DOHH2 (cell line): Measurements from ENCODE around the gene CUL9.
A peak's percentile ranks its signal among the peaks of the same experiment; 100 is the strongest.

ENCODE experiments used
- H3F3A ChIP-seq: fragments of 200-600 bp; sonication (generic), shearing (Covaris generic); 2 replicates; pipeline ENCODE4 v1.6.0; 2016; ENCODE audit warnings: antibody characterized with exemption, mild to moderate bottlenecking; ENCODE audit not compliant: control insufficient read depth, insufficient read depth
- H3K27ac ChIP-seq: fragments of 200-600 bp; sonication (generic); 2 replicates; pipeline ENCODE4 v1.5.1; 2014; ENCODE audit warnings: low read depth, mild to moderate bottlenecking, low read length, moderate library complexity
- H3K27me3 ChIP-seq: fragments of 200-600 bp; sonication (generic); 2 replicates; pipeline ENCODE4 v1.6.1; 2014; ENCODE audit warnings: mild to moderate bottlenecking, low read length, mixed read lengths; ENCODE audit not compliant: control insufficient read depth
- H3K36me3 ChIP-seq: fragments of 200-600 bp; sonication (generic); 2 replicates; pipeline ENCODE4 v1.6.1; 2014; ENCODE audit warnings: mild to moderate bottlenecking, low read length, moderate library complexity, mixed read lengths; ENCODE audit not compliant: control insufficient read depth
- H3K4me1 ChIP-seq: fragments of 200-600 bp; sonication (generic); 2 replicates; pipeline ENCODE4 v1.6.1; 2014; ENCODE audit warnings: mild to moderate bottlenecking, low read length, mixed read lengths; ENCODE audit not compliant: control insufficient read depth
- H3K4me2 ChIP-seq: fragments of 200-600 bp; sonication (generic); 2 replicates; pipeline ENCODE4 v1.6.0; 2014; ENCODE audit warnings: mild to moderate bottlenecking, low read length, moderate library complexity
- H3K4me3 ChIP-seq: fragments of 200-600 bp; sonication (generic); 2 replicates; pipeline ENCODE4 v1.5.1; 2014; ENCODE audit warnings: mild to moderate bottlenecking, low read length, mixed read lengths
- H3K79me2 ChIP-seq: fragments of 200-600 bp; sonication (generic); 2 replicates; pipeline ENCODE4 v1.6.1; 2014; ENCODE audit warnings: mild to moderate bottlenecking, low read length, mixed read lengths; ENCODE audit not compliant: control insufficient read depth
- H3K9me2 ChIP-seq: fragments of 200-600 bp; sonication (generic); replicated peaks from 2 replicates; pipeline ENCODE4 v1.6.1; 2014; ENCODE audit warnings: mild to moderate bottlenecking, low read length, mixed read lengths; ENCODE audit not compliant: control insufficient read depth
- H3K9me3 ChIP-seq: fragments of 200-600 bp; sonication (generic); 2 replicates; pipeline ENCODE4 v1.6.1; 2014; ENCODE audit warnings: antibody characterized with exemption, low read length, mixed read lengths; ENCODE audit not compliant: control insufficient read depth, insufficient read depth
- H4K20me1 ChIP-seq: fragments of 200-600 bp; sonication (generic); 2 replicates; pipeline ENCODE4 v1.6.0; 2014; ENCODE audit warnings: low read depth, mild to moderate bottlenecking, antibody characterized with exemption, low read length, moderate library complexity; ENCODE audit not compliant: control insufficient read depth, insufficient read depth
- EZH2phosphoT487 ChIP-seq: fragments of 200-600 bp; sonication (generic); IDR thresholded peaks from 2 replicates; pipeline ENCODE4 v1.6.1; 2017; ENCODE audit warnings: borderline replicate concordance, mild to moderate bottlenecking, antibody characterized with exemption, low read length, moderate library complexity, mixed read lengths
- TF ChIP-seq, protein P1 (sequence below): fragments of 200-600 bp; sonication (generic); IDR thresholded peaks from one replicate; pipeline ENCODE4 v1.5.1; 2014; ENCODE audit warnings: antibody characterized with exemption, mild to moderate bottlenecking, low read depth, low read length; ENCODE audit not compliant: poor library complexity, severe bottlenecking

CUL9 gene

DNA sequence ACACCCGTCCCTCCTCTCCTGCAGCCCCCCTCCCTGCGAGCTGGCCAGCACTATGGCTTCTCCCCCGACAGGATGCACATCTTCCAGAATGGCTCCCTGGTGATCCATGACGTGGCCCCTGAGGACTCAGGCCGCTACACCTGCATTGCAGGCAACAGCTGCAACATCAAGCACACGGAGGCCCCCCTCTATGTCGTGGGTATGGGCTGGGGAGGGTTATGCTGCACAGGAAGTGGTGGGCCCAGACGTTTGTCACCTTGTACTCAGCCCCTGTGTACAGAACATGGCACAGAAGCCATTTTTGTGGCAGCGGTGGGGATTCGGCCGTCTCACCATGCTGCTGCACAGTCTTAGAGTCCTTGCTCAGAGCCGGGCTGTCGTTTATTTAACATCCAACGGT, 39.9 kb upstream of the CUL9 start:
- H3K4me2 ChIP-seq = no peak overlapping the region
- H3K4me1 ChIP-seq = peaks cover 14% of the 10 kb centered on the region
- no peak overlapping the region for H3K4me3 ChIP-seq
- H4K20me1 ChIP-seq = no peaks in the 10 kb centered on the region
- H3K79me2 ChIP-seq = no peaks in the 10 kb centered on the region
- H3K27me3 ChIP-seq = peaks cover 5% of the 10 kb centered on the region; the same call in 1 of the 2 replicates
- H3K9me2 ChIP-seq = no peaks in the 10 kb centered on the region
- H3K36me3 ChIP-seq = no peaks in the 10 kb centered on the region
- TF ChIP-seq, protein P1, sequence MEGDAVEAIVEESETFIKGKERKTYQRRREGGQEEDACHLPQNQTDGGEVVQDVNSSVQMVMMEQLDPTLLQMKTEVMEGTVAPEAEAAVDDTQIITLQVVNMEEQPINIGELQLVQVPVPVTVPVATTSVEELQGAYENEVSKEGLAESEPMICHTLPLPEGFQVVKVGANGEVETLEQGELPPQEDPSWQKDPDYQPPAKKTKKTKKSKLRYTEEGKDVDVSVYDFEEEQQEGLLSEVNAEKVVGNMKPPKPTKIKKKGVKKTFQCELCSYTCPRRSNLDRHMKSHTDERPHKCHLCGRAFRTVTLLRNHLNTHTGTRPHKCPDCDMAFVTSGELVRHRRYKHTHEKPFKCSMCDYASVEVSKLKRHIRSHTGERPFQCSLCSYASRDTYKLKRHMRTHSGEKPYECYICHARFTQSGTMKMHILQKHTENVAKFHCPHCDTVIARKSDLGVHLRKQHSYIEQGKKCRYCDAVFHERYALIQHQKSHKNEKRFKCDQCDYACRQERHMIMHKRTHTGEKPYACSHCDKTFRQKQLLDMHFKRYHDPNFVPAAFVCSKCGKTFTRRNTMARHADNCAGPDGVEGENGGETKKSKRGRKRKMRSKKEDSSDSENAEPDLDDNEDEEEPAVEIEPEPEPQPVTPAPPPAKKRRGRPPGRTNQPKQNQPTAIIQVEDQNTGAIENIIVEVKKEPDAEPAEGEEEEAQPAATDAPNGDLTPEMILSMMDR = no peak
- TF ChIP-seq EZH2phosphoT487 = no peak
- H3K27ac ChIP-seq = no peak overlapping the region
- no peaks in the 10 kb centered on the region for H3K9me3 ChIP-seq
- no peaks in the 10 kb centered on the region for H3F3A ChIP-seq

DNA sequence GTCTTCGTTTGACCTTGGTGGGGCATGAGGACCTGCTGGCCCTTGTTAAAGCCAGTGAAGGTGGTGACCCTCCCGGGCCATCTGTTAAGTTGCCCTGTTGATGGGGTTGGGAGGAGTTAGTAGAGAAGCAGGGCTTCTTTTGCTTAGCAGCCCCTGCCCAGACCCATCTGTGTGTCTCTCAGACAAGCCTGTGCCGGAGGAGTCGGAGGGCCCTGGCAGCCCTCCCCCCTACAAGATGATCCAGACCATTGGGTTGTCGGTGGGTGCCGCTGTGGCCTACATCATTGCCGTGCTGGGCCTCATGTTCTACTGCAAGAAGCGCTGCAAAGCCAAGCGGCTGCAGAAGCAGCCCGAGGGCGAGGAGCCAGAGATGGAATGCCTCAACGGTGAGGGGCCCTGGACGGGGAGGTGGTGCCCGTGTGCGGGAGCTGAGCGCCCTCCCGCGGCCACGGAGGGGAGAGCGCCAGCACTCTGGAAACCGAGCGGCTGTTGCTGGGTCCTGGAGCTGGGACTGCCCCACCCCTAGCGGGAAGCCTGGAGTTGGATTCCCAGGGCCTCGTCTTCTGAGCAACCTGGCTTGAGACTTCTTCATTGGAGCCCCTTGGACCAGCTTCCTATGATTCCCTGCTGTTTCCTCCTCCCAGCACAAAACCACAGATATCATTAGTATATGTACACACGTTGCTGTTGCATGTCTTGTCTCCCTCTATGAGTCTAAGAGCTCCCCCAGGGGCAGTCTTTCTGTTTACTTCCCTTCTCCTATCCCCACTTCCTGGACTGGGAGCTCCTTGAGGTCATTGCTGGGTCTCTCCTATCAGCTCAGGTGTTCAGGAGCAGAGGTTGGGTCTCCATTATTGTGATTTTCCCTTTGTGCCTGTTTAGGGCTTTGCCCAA, 38.5 kb upstream of the CUL9 start:
- Histone ChIP-seq H3F3A (no peaks in the 10 kb centered on the region), H3K4me2 (no peak overlapping the region), H4K20me1 (no peaks in the 10 kb centered on the region), H3K27me3 (peaks cover 9% of the 10 kb centered on the region; the same call in 1 of the 2 replicates), H3K79me2 (no peaks in the 10 kb centered on the region), H3K4me1 (peaks cover 14% of the 10 kb centered on the region), H3K9me3 (no peaks in the 10 kb centered on the region), H3K27ac (no peak overlapping the region), H3K36me3 (no peaks in the 10 kb centered on the region), H3K9me2 (no peaks in the 10 kb centered on the region), H3K4me3 (no peak overlapping the region)
- TF ChIP-seq, protein P1 = peak; percentile 95
- no peak for TF ChIP-seq EZH2phosphoT487

DNA sequence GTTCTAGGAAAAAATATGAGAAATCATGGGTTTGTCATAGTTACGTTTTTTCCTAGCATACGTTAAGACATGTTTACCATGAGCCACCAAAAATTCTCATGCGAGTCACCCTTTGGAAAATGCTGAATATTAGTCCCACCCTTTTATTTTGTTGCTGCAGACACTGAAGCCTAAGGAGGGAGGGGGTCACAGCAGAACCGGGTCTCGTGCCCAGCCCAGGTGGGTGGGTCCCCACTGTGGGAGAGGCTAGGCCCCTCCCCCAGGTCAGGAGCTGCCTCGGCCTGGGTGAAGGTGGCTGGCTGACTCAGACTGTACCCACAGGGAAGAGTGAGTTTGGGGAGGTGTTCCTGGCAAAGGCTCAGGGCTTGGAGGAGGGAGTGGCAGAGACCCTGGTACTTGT, 37.1 kb upstream of the CUL9 start:
- Histone ChIP-seq H3K36me3 (no peaks in the 10 kb centered on the region), H4K20me1 (no peaks in the 10 kb centered on the region), H3K79me2 (no peaks in the 10 kb centered on the region), H3K4me3 (no peak overlapping the region), H3F3A (no peaks in the 10 kb centered on the region), H3K9me2 (no peaks in the 10 kb centered on the region), H3K27me3 (peaks cover 9% of the 10 kb centered on the region; the same call in 1 of the 2 replicates), H3K27ac (no peak overlapping the region), H3K4me1 (peaks cover 14% of the 10 kb centered on the region), H3K4me2 (no peak overlapping the region), H3K9me3 (no peaks in the 10 kb centered on the region)
- TF ChIP-seq, protein P1 = no peak
